K562 (cell line): ENCODE data around the gene LCLAT1. TPM values are rescaled to one million over a fixed set of nuclear protein-coding genes. Genes with fewer than 3 reads are reported as not detected.

ENCODE experiments used
- ATAC-seq: fragments of 200-7000 bp; cut with Tn5 transposase; 3 replicates; pipeline ENCODE4 v1.9.1; 2020; ENCODE audit warnings: moderate library complexity
- BruUV-seq: library from RNA; stranded (reverse); fragments of 400-500 nt; replicated peaks from 2 replicates; lab custom pipeline; 2021; lab: Mats Ljungman, UMichigan
- CTCF ChIA-PET: fragments of 300-600 bp; formaldehyde crosslinking; extraction: SDS; loops from one replicate; lab custom pipeline; 2021; ENCODE audit warnings: low intra/inter-chr PET ratio; lab: Yijun Ruan, JAX
- POLR2A ChIA-PET: fragments of 300-600, 350-650 bp; sonication (Branson Sonifier 250); formaldehyde crosslinking; extraction: SDS; loops from one replicate; lab custom pipeline; 2021; ENCODE audit warnings: antibody characterized with exemption, inconsistent platforms; lab: Yijun Ruan, JAX
- DNase-seq, 4 experiments: peaks; one replicate each; pipeline versions ENCODE4 v3.0.0 to v3.0.0-alpha.2; 2011 to 2018; ENCODE audit warnings: low spot score in 3 of 4, mixed read lengths in 3 of 4; ENCODE audit errors: extremely low read depth in 1 of 4
- FAIRE-seq: peaks from 2 replicates; lab custom pipeline; 2011; peaks lifted over from hg19 to GRCh38; lab: Jason Lieb, UNC
- H2AFZ ChIP-seq: 2 replicates; pipeline ENCODE4 v1.6.0; 2011; ENCODE audit warnings: low read depth, low read length, control low read depth, inconsistent platforms
- H3K27ac ChIP-seq: fragments of 200-600 bp; 3 replicates; pipeline ENCODE4 v1.8.0; 2011; ENCODE audit warnings: low read depth, mild to moderate bottlenecking, control low read depth, inconsistent platforms, low read length, moderate library complexity, mixed read lengths; ENCODE audit errors: extremely low read depth
- H3K27me3 ChIP-seq, 2 experiments: fragments of 300-600 bp in 1 of 2; 2 replicates in 1 of 2; 3 replicates in 1 of 2; pipeline versions ENCODE4 v1.6.0 to v1.8.0; 2011; ENCODE audit warnings: inconsistent platforms in 2 of 2, low read length in 2 of 2, mild to moderate bottlenecking in 1 of 2, mixed read lengths in 1 of 2, moderate library complexity in 1 of 2; ENCODE audit not compliant: control insufficient read depth in 2 of 2, insufficient read depth in 2 of 2
- H3K36me3 ChIP-seq: fragments of 300-600 bp; 3 replicates; pipeline ENCODE4 v1.8.0; 2011; ENCODE audit warnings: mild to moderate bottlenecking, low read length, inconsistent platforms; ENCODE audit not compliant: control insufficient read depth, insufficient read depth
- H3K4me1 ChIP-seq, 2 experiments: fragments of 200-600 bp in 1 of 2; replicated peaks in 1 of 2; 2 replicates in 1 of 2; 3 replicates in 1 of 2; pipeline versions ENCODE4 v1.5.1 to v1.8.0; 2011; ENCODE audit warnings: inconsistent platforms in 2 of 2, low read length in 2 of 2, mild to moderate bottlenecking in 1 of 2, mixed read lengths in 1 of 2, moderate library complexity in 1 of 2; ENCODE audit not compliant: control insufficient read depth in 2 of 2, insufficient read depth in 2 of 2
- H3K4me2 ChIP-seq: 2 replicates; pipeline ENCODE4 v1.6.1; 2011; ENCODE audit warnings: low read length, control low read depth, inconsistent platforms, mixed read lengths; ENCODE audit not compliant: insufficient read depth
- H3K4me3 ChIP-seq: fragments of 200-600 bp; sonication (generic), shearing (Covaris generic); 2 replicates; pipeline ENCODE4 v1.5.1; 2016; ENCODE audit warnings: control low read depth, inconsistent platforms
- H3K79me2 ChIP-seq: fragments of 200-600 bp; 3 replicates; pipeline ENCODE4 v1.8.0; 2011; ENCODE audit warnings: low read length, inconsistent platforms; ENCODE audit not compliant: control insufficient read depth, insufficient read depth
- H3K9ac ChIP-seq, 2 experiments: 2 replicates each; pipeline versions ENCODE4 v1.6.0 to v1.6.1; 2011; ENCODE audit warnings: low read depth in 2 of 2, low read length in 2 of 2, control low read depth in 1 of 2, inconsistent platforms in 1 of 2, mild to moderate bottlenecking in 1 of 2, mixed read lengths in 1 of 2; ENCODE audit not compliant: insufficient read depth in 1 of 2
- H3K9me1 ChIP-seq: one replicate; pipeline ENCODE4 v1.6.0; 2011; ENCODE audit warnings: inconsistent platforms, mild to moderate bottlenecking, low read length, moderate library complexity; ENCODE audit not compliant: control insufficient read depth, insufficient read depth
- H3K9me3 ChIP-seq: replicated peaks from 2 replicates; pipeline ENCODE4 v1.5.1; 2011; ENCODE audit warnings: low read depth, low read length, inconsistent platforms; ENCODE audit not compliant: control insufficient read depth, insufficient read depth
- H4K20me1 ChIP-seq: replicated peaks from 2 replicates; pipeline ENCODE4 v1.6.1; 2011; ENCODE audit warnings: low read length, inconsistent platforms, mixed read lengths; ENCODE audit not compliant: control insufficient read depth, insufficient read depth
- ARHGAP35 ChIP-seq: fragments of 450-650 bp; IDR thresholded peaks from 2 replicates; pipeline ENCODE4 v1.6.1; 2018; ENCODE audit not compliant: partially characterized antibody
- ARID4B ChIP-seq: sonication (generic); formaldehyde crosslinking; IDR thresholded peaks from 2 replicates; pipeline ENCODE4 v1.8.0; 2022; ENCODE audit warnings: mild to moderate bottlenecking, missing genetic modification reagents
- EGR1 ChIP-seq: fragments of 450-650 bp; conservative IDR thresholded peaks from 2 replicates; pipeline ENCODE4 v1.6.1; 2017; ENCODE audit warnings: mild to moderate bottlenecking
- MYBL2 ChIP-seq, 2 experiments: fragments of 450-650 bp in 1 of 2; sonication (generic) in 1 of 2; formaldehyde crosslinking in 1 of 2; IDR thresholded peaks; 2 replicates each; pipeline versions ENCODE4 v1.6.1 to v1.8.1; 2017 to 2022; ENCODE audit warnings: borderline replicate concordance in 1 of 2, inconsistent platforms in 1 of 2, low read depth in 1 of 2, mild to moderate bottlenecking in 1 of 2, missing genetic modification reagents in 1 of 2, moderate library complexity in 1 of 2
- SAFB2 ChIP-seq: fragments of 200-400 bp; formaldehyde crosslinking; IDR thresholded peaks from 2 replicates; pipeline ENCODE4 v1.6.1; 2018; ENCODE audit warnings: borderline replicate concordance, low read length, low read depth, moderate library complexity; ENCODE audit not compliant: severe bottlenecking
- THRB ChIP-seq: fragments of 450-650 bp; formaldehyde crosslinking; conservative IDR thresholded peaks from 2 replicates; pipeline ENCODE4 v1.4.0; 2022; ENCODE audit warnings: mild to moderate bottlenecking, missing genetic modification characterization
- ZNF24 ChIP-seq: fragments of 450-650 bp; IDR thresholded peaks from 2 replicates; pipeline ENCODE4 v1.6.1; 2016
- WGBS: fragments of 100-300 bp; shearing (Covaris generic); methylation state at CpG from one replicate; pipeline ENCODE4 v1.1.6; 2016; ENCODE audit warnings: low coverage, mixed read lengths; ENCODE audit not compliant: insufficient coverage; ENCODE audit errors: missing lambda C conversion rate; 5-methylcytosine and 5-hydroxymethylcytosine counted together
- in situ Hi-C: fragments of 300-500 bp; cut with MboI; formaldehyde crosslinking; loops from 4 replicates; pipeline ENCODE4 v1.15.0; 2018; ENCODE audit warnings: inconsistent platforms, mixed read lengths
- intact Hi-C: fragments of 100-400 bp; cut with micrococcal nuclease; formaldehyde crosslinking; loops from 2 replicates; pipeline ENCODE4 v1.14.2; 2022
- polyA plus RNA-seq, 8 experiments: library from polyadenylated mRNA; depleted of rRNA in 4 of 8; stranded (reverse) in 5 of 8; unstranded in 3 of 8; fragments of >200 nt; fragmentation: Nextera tagmentation in 2 of 8; fragmentation: Illumina TruSeq in 1 of 8; extraction: Ambion mirVana in 2 of 8; extraction: Trizol in 1 of 8; gene quantifications; 2 replicates each; pipeline versions ENCODE4 v1.2.1 to v1.2.3, GENCODE V29; 2011 to 2014; ENCODE audit warnings: inconsistent platforms in 1 of 8, missing spikeins in 1 of 8
- total RNA-seq, 7 experiments: library from RNA; depleted of rRNA in 6 of 7; stranded (reverse); fragments of >200 nt in 6 of 7; fragmentation: Illumina TruSeq in 2 of 7; extraction: Trizol in 2 of 7; gene quantifications; 2 replicates each; pipeline versions ENCODE4 v1.2.1 to v1.2.3, GENCODE V29; 2011 to 2021; ENCODE audit warnings: low replicate concordance in 1 of 7

LCLAT1 gene
- total and polyA plus RNA-seq, 9 of the 15 experiments (the other 6 are each of a cell fraction or from before 2014, with no cell fraction given): 8.9 to 63.3 (median 25.4) TPM

DNA sequence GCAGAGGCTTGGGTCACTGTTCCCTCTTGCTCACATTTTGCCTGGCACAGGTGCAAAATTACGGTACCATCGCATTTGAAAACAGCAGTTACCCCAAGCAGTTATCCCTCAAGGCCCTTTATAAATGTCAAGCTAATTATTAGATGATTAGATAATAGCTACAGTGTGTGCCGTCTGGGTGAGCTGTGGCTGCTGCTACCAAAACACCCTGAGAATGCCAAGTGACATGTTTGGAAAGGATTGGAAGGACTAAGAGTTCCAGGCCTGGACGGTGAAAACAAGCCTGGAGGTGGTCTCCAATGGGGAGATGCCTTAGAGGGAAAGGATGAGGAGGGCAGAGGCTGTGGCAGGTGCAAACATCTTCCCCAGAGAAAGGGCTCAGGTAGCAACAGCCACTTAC, 239.6 kb downstream of the LCLAT1 start:
- intact Hi-C loops: loop anchor here (5.0 kb wide), 1 partner anchor 479 kb away; no protein-coding TSS in a partner anchor
- FAIRE-seq (no peak), ATAC-seq (no peak), DNase-seq (no peak)
- Histone ChIP-seq H3K9ac (no peak overlapping the region), H3K4me3 (no peak overlapping the region), H3K36me3 (no peaks in the 10 kb centered on the region), H3K27ac (no peak overlapping the region), H3K79me2 (no peaks in the 10 kb centered on the region), H4K20me1 (no peaks in the 10 kb centered on the region), H3K9me3 (no peaks in the 10 kb centered on the region), H2AFZ (no peak overlapping the region), H3K27me3 (peaks cover 11 to 69% of the 10 kb centered on the region in 2 experiments; a peak in 4 of 5 replicates), H3K9me1 (no peaks in the 10 kb centered on the region)
- in situ Hi-C loops: no loop called here
- CTCF ChIA-PET: no interaction called here
- WGBS: 0% methylated on average over 4 of the region's 4 CpGs
- POLR2A ChIA-PET: interaction anchor here (0.6 to 1.3 kb wide), 8 partner anchors 9 to 488 kb away, joined by 3 to 5 read pairs (median 3); partner anchors contain the start of gene LBH
- TF ChIP-seq SAFB2 (no peak), ARHGAP35 (no peak), ZNF24 (no peak), MYBL2 (IDR thresholded peaks at IDR 0.05; ENCODE audit: low read depth) (no peak), MYBL2 (CRISPR knock-in tag; IDR thresholded peaks at IDR 0.05; ENCODE audit: borderline replicate concordance) (no peak), THRB (no peak), EGR1 (no peak), ARID4B (CRISPR knock-in tag) (no peak)
- TF ChIP-seq, all 486 proteins: peak for 0
- H3K4me1 ChIP-seq: no peaks in the 10 kb centered on the region
- no peak overlapping the region for H3K4me2 ChIP-seq
- BruUV-seq: no TSS peak
